HCT116 (cell line): ENCODE measurements around the gene CAPN2. TPM values are rescaled to one million over a fixed set of nuclear protein-coding genes. Genes with fewer than 3 reads are reported as not detected.

Experiments
- ATAC-seq: fragments of 200-7000 bp; cut with Tn5 transposase; 2 replicates; pipeline ENCODE4 v1.9.1; 2020; ENCODE audit warnings: mild to moderate bottlenecking, moderate library complexity
- BruUV-seq: library from RNA; stranded (reverse); fragments of 400-500 nt; replicated peaks from 2 replicates; lab custom pipeline; 2021; lab: Mats Ljungman, UMichigan
- CTCF ChIA-PET: fragments of 300-600 bp; sonication (Branson Sonifier 250); formaldehyde crosslinking; loops from one replicate; lab custom pipeline; 2021; ENCODE audit warnings: antibody characterized with exemption; lab: Charles Lee
- POLR2A ChIA-PET: fragments of 300-600, 350-600 bp; sonication (Branson Sonifier 250); formaldehyde crosslinking; loops from one replicate; lab custom pipeline; 2021; ENCODE audit warnings: antibody characterized with exemption; lab: Charles Lee
- RAD21 ChIA-PET, 2 experiments: fragments of 300-600 bp; sonication (Branson Sonifier 250); formaldehyde crosslinking; loops; one replicate each; lab custom pipeline; 2023; ENCODE audit warnings: low total read pairs in 2 of 2; ENCODE audit not compliant: uncharacterized antibody in 2 of 2, unreplicated experiment in 2 of 2, low non-redundant PET in 1 of 2; lab: Charles Lee
- DNase-seq: peaks from one replicate; pipeline ENCODE4 v3.0.0-alpha.2; 2010; ENCODE audit warnings: low read depth, low spot score
- H2AFZ ChIP-seq: fragments of 200-600 bp; shearing (Covaris generic), sonication (generic); 2 replicates; pipeline ENCODE4 v1.6.1; 2017; ENCODE audit warnings: low read depth, mixed run types, mixed read lengths, antibody characterized with exemption, low read length; ENCODE audit not compliant: poor library complexity, severe bottlenecking
- H3K27ac ChIP-seq: 2 replicates; pipeline ENCODE4 v1.5.1; 2012; ENCODE audit warnings: low read depth, low read length
- H3K27me3 ChIP-seq: fragments of 200-600 bp; sonication (generic); 2 replicates; pipeline ENCODE4 v1.6.1; 2016; ENCODE audit warnings: mixed run types, low read length, mixed read lengths; ENCODE audit not compliant: insufficient read depth
- H3K36me3 ChIP-seq, 2 experiments: fragments of 200-500 bp in 1 of 2; fragments of 200-600 bp in 1 of 2; sonication (Bioruptor generic) in 1 of 2; sonication (generic) in 1 of 2; 2 replicates each; pipeline versions ENCODE4 v1.5.1 to v1.6.1; 2014 to 2016; ENCODE audit warnings: low read length in 2 of 2, inconsistent platforms in 1 of 2, mixed read lengths in 1 of 2, mixed run types in 1 of 2; ENCODE audit not compliant: insufficient read depth in 2 of 2, control insufficient read depth in 1 of 2
- H3K4me1 ChIP-seq, 2 experiments: fragments of 200-600 bp in 1 of 2; sonication (generic) in 1 of 2; 2 replicates each; pipeline versions ENCODE4 v1.5.1 to v1.6.1; 2012 to 2017; ENCODE audit warnings: low read length in 2 of 2, inconsistent platforms in 1 of 2, mild to moderate bottlenecking in 1 of 2, mixed read lengths in 1 of 2, mixed run types in 1 of 2, moderate library complexity in 1 of 2; ENCODE audit not compliant: insufficient read depth in 2 of 2, control insufficient read depth in 1 of 2
- H3K4me2 ChIP-seq: fragments of 200-600 bp; sonication (generic); 2 replicates; pipeline ENCODE4 v1.6.1; 2017; ENCODE audit warnings: mixed run types, low read length, mixed read lengths
- H3K4me3 ChIP-seq, 2 experiments: fragments of 200-600 bp in 1 of 2; sonication (generic) in 1 of 2; replicated peaks in 1 of 2; 2 replicates each; pipeline ENCODE4 v1.5.1; 2011 to 2016; ENCODE audit warnings: low read length in 2 of 2, control low read depth in 1 of 2, low read depth in 1 of 2, mild to moderate bottlenecking in 1 of 2, mixed read lengths in 1 of 2, mixed run types in 1 of 2
- H3K79me2 ChIP-seq: fragments of 200-600 bp; sonication (generic); 2 replicates; pipeline ENCODE4 v1.6.1; 2017; ENCODE audit warnings: mild to moderate bottlenecking, mixed run types, low read length, moderate library complexity, mixed read lengths; ENCODE audit not compliant: insufficient read depth
- H3K9ac ChIP-seq: fragments of 200-600 bp; sonication (generic); 2 replicates; pipeline ENCODE4 v1.6.1; 2016; ENCODE audit warnings: low read length, mixed read lengths
- H3K9me2 ChIP-seq: fragments of 200-600 bp; sonication (generic), shearing (Covaris generic); 2 replicates; pipeline ENCODE4 v1.6.1; 2017; ENCODE audit warnings: mixed run types, mild to moderate bottlenecking, moderate library complexity; ENCODE audit not compliant: insufficient read depth
- H3K9me3 ChIP-seq, 2 experiments: fragments of 200-500 bp in 1 of 2; fragments of 200-600 bp in 1 of 2; sonication (Bioruptor generic) in 1 of 2; sonication (generic) in 1 of 2; 2 replicates each; pipeline ENCODE4 v1.6.1; 2014 to 2017; ENCODE audit warnings: low read length in 2 of 2, mixed read lengths in 2 of 2, inconsistent platforms in 1 of 2, low read depth in 1 of 2, mild to moderate bottlenecking in 1 of 2, mixed run types in 1 of 2, moderate library complexity in 1 of 2; ENCODE audit not compliant: control insufficient read depth in 1 of 2, insufficient read depth in 1 of 2
- H4K20me1 ChIP-seq: fragments of 200-600 bp; sonication (generic), shearing (Covaris generic); 2 replicates; pipeline ENCODE4 v1.6.1; 2017; ENCODE audit warnings: mixed run types, mild to moderate bottlenecking, moderate library complexity; ENCODE audit not compliant: insufficient read depth
- CEBPB ChIP-seq: IDR thresholded peaks from 2 replicates; pipeline ENCODE4 v1.6.1; 2012; ENCODE audit warnings: low read depth
- FOSL1 ChIP-seq: IDR thresholded peaks from 2 replicates; pipeline ENCODE4 v1.6.1; 2012; ENCODE audit warnings: low read depth
- REST ChIP-seq: IDR thresholded peaks from 2 replicates; pipeline ENCODE4 v1.6.1; 2012; ENCODE audit warnings: low read depth
- SRF ChIP-seq: IDR thresholded peaks from 2 replicates; pipeline ENCODE4 v1.6.1; 2012; ENCODE audit warnings: low read depth
- intact Hi-C: fragments of 100-400 bp; cut with micrococcal nuclease; formaldehyde crosslinking; loops from 2 replicates; pipeline ENCODE4 v1.10.0; 2022
- total RNA-seq: library from RNA; stranded (reverse); gene quantifications from one replicate; pipeline ENCODE4 v1.2.1, GENCODE V29; 2021; ENCODE audit not compliant: unreplicated experiment

Gene CAPN2
- total RNA-seq, 1 experiment from 2014 or later = 173 TPM

GRCh38 chr1:223774134-223774814 lies 61.9 kb downstream of the CAPN2 start:
- Histone ChIP-seq H4K20me1 (no peaks in the 10 kb centered on the region), H3K4me2 (no peak overlapping the region), H3K27ac (no peak overlapping the region), H3K27me3 (no peaks in the 10 kb centered on the region), H2AFZ (no peak overlapping the region), H3K4me1 (peaks cover 24 to 64% of the 10 kb centered on the region in 2 experiments), H3K9me3 (no peaks in the 10 kb centered on the region), H3K4me3 (no peak overlapping the region), H3K9ac (no peak overlapping the region), H3K79me2 (no peaks in the 10 kb centered on the region; the same call in 1 of the 2 replicates), H3K36me3 (peaks cover 31 to 48% of the 10 kb centered on the region in 2 experiments; a peak in 3 of 4 replicates), H3K9me2 (no peaks in the 10 kb centered on the region)
- no TSS peak for BruUV-seq
- ChIA-PET POLR2A (no interaction called here), RAD21 (no interaction called here), CTCF (no interaction called here)
- ATAC-seq (no peak), DNase-seq (no peak)
- intact Hi-C loops = no loop called here
- TF ChIP-seq SRF (no peak), CEBPB (no peak), FOSL1 (no peak)

- H3K4me3 ChIP-seq = no peak overlapping the region
- no peak for TF ChIP-seq REST
- H3K36me3 ChIP-seq = peaks cover 27 to 45% of the 10 kb centered on the region in 2 experiments; a peak in 3 of 4 replicates
- intact Hi-C loops = no loop called here
- no peaks in the 10 kb centered on the region for H4K20me1 ChIP-seq
- ChIA-PET CTCF (no interaction called here), RAD21 (no interaction called here), POLR2A (no interaction called here)
- no peak overlapping the region for H2AFZ ChIP-seq
- DNase-seq = no peak
- BruUV-seq = no TSS peak
- no peak overlapping the region for H3K27ac ChIP-seq
- no peaks in the 10 kb centered on the region for H3K9me3 ChIP-seq
- no peak for ATAC-seq
- no peaks in the 10 kb centered on the region; the same call in 1 of the 2 replicates for H3K79me2 ChIP-seq
- peak overlapping the region; percentile 46; the same call in 1 of the 2 replicates for H3K4me2 ChIP-seq
- H3K9me2 ChIP-seq = no peaks in the 10 kb centered on the region
- no peaks in the 10 kb centered on the region for H3K27me3 ChIP-seq
- H3K4me1 ChIP-seq = peaks cover 24 to 58% of the 10 kb centered on the region in 2 experiments
- no peak overlapping the region for H3K9ac ChIP-seq
These were observed 62.7 kb downstream of the CAPN2 start for GRCh38 chr1:223775054-223775453.
